PC-3 (cell line): ENCODE data around the gene POLR2J. TPM values are rescaled to one million over a fixed set of nuclear protein-coding genes. Genes with fewer than 3 reads are reported as not detected.

Experiments used
- ATAC-seq: fragments of 200-7000 bp; cut with Tn5 transposase; 2 replicates; pipeline ENCODE4 v1.9.1; 2020; ENCODE audit warnings: mild to moderate bottlenecking, moderate library complexity
- BruUV-seq: library from RNA; stranded (reverse); fragments of 400-500 nt; replicated peaks from 2 replicates; lab custom pipeline; 2021; lab: Mats Ljungman, UMichigan
- CTCF ChIA-PET: fragments of 300-600 bp; sonication (Branson Sonifier 250); formaldehyde crosslinking; loops from one replicate; lab custom pipeline; 2022; ENCODE audit warnings: antibody characterized with exemption; lab: Charles Lee
- POLR2A ChIA-PET: fragments of 300-600 bp; sonication (Branson Sonifier 250); formaldehyde crosslinking; loops from one replicate; lab custom pipeline; 2022; ENCODE audit warnings: antibody characterized with exemption; ENCODE audit not compliant: unreplicated experiment; lab: Charles Lee
- DNase-seq: peaks from one replicate; pipeline ENCODE4 v3.0.0-alpha.2; 2015
- H2AFZ ChIP-seq: fragments of 300-600 bp; sonication (generic); 2 replicates; pipeline ENCODE4 v1.6.0; 2016; ENCODE audit warnings: antibody characterized with exemption, low read length
- H3F3A ChIP-seq: fragments of 300-600 bp; sonication (generic); one replicate; pipeline ENCODE4 v1.6.0; 2017; ENCODE audit warnings: antibody characterized with exemption, low read length, control low read depth, mild to moderate bottlenecking; ENCODE audit not compliant: unreplicated experiment
- H3K27ac ChIP-seq: fragments of 300-600 bp; sonication (generic); 2 replicates; pipeline ENCODE4 v1.5.1; 2016; ENCODE audit warnings: mild to moderate bottlenecking, low read length
- H3K27me3 ChIP-seq: fragments of 300-600 bp; sonication (generic); 2 replicates; pipeline ENCODE4 v1.6.1; 2016; ENCODE audit warnings: low read length, mixed read lengths
- H3K36me3 ChIP-seq: fragments of 300-600 bp; sonication (generic); 2 replicates; pipeline ENCODE4 v1.6.1; 2016; ENCODE audit warnings: low read depth, mixed run types, low read length, mixed read lengths
- H3K4me1 ChIP-seq: fragments of 300-600 bp; sonication (generic); 2 replicates; pipeline ENCODE4 v1.5.1; 2016; ENCODE audit warnings: low read length; ENCODE audit not compliant: insufficient read depth
- H3K4me2 ChIP-seq: fragments of 300-600 bp; sonication (generic); 2 replicates; pipeline ENCODE4 v1.6.0; 2016; ENCODE audit warnings: low read length
- H3K4me3 ChIP-seq: fragments of 300-600 bp; sonication (generic); 2 replicates; pipeline ENCODE4 v1.5.1; 2016; ENCODE audit warnings: mild to moderate bottlenecking, low read length, mixed read lengths
- H3K79me2 ChIP-seq: fragments of 300-600 bp; sonication (generic); 2 replicates; pipeline ENCODE4 v1.6.1; 2017; ENCODE audit warnings: low read length, mixed read lengths
- H3K9ac ChIP-seq: fragments of 300-600 bp; sonication (generic); 2 replicates; pipeline ENCODE4 v1.6.0; 2016; ENCODE audit warnings: mild to moderate bottlenecking, low read length
- H3K9me2 ChIP-seq: fragments of 300-600 bp; sonication (generic); replicated peaks from 2 replicates; pipeline ENCODE4 v1.6.1; 2016; ENCODE audit warnings: mixed run types, low read length, mixed read lengths
- H3K9me3 ChIP-seq: fragments of 300-600 bp; sonication (generic); 2 replicates; pipeline ENCODE4 v1.6.1; 2016; ENCODE audit warnings: low read length, mixed read lengths
- H4K20me1 ChIP-seq: fragments of 300-600 bp; sonication (generic); 2 replicates; pipeline ENCODE4 v1.6.1; 2016; ENCODE audit warnings: low read length, mixed read lengths
- CTCF ChIP-seq: fragments of 300-600 bp; sonication (generic); conservative IDR thresholded peaks from 2 replicates; pipeline ENCODE4 v1.5.1; 2017; ENCODE audit warnings: antibody characterized with exemption, low read depth, mild to moderate bottlenecking, low read length
- EZH2 ChIP-seq: fragments of 300-600 bp; sonication (generic); IDR thresholded peaks from one replicate; pipeline ENCODE4 v1.6.1; 2017; ENCODE audit warnings: antibody characterized with exemption, mild to moderate bottlenecking, low read length; ENCODE audit not compliant: unreplicated experiment
- EZH2phosphoT487 ChIP-seq: fragments of 300-600 bp; sonication (generic); IDR thresholded peaks from 2 replicates; pipeline ENCODE4 v1.6.1; 2018; ENCODE audit warnings: mild to moderate bottlenecking, antibody characterized with exemption, low read length, borderline replicate concordance
- intact Hi-C: fragments of 100-400 bp; cut with micrococcal nuclease; formaldehyde crosslinking; loops from 2 replicates; pipeline ENCODE4 v1.9.0; 2023
- total RNA-seq: library from RNA; depleted of rRNA; stranded (reverse); fragments of >200 nt; gene quantifications from 2 replicates; pipeline ENCODE4 v1.2.3, GENCODE V29; 2014

The POLR2J gene
- total RNA-seq, 1 experiment from 2014 or later = 101 TPM

GRCh38 chr7:102429141-102429899, 49.4 kb downstream of the POLR2J start:
- Histone ChIP-seq H3K9me3 (no peaks in the 10 kb centered on the region), H3K4me3 (no peak overlapping the region), H3K4me2 (no peak overlapping the region), H3K36me3 (no peaks in the 10 kb centered on the region), H3K27ac (no peak overlapping the region), H3K9me2 (no peaks in the 10 kb centered on the region), H3F3A (peaks cover 6% of the 10 kb centered on the region), H4K20me1 (no peaks in the 10 kb centered on the region), H3K9ac (no peak overlapping the region), H3K79me2 (no peaks in the 10 kb centered on the region), H3K4me1 (peaks cover 15% of the 10 kb centered on the region), H2AFZ (no peak overlapping the region), H3K27me3 (no peaks in the 10 kb centered on the region)
- no peak for TF ChIP-seq CTCF
- no peak for TF ChIP-seq EZH2
- TF ChIP-seq EZH2phosphoT487 = no peak
- ChIA-PET POLR2A (no interaction called here), CTCF (no interaction called here)
- DNase-seq = no peak
- BruUV-seq = no TSS peak
- intact Hi-C loops = no loop called here
- no peak for ATAC-seq

- intact Hi-C loops = no loop called here
- Histone ChIP-seq H3K9me2 (no peaks in the 10 kb centered on the region), H3K4me2 (no peak overlapping the region), H3K9ac (no peak overlapping the region), H3K27ac (no peak overlapping the region), H2AFZ (no peak overlapping the region), H3K79me2 (no peaks in the 10 kb centered on the region), H3K36me3 (no peaks in the 10 kb centered on the region), H3F3A (peaks cover 6% of the 10 kb centered on the region), H4K20me1 (no peaks in the 10 kb centered on the region), H3K9me3 (no peaks in the 10 kb centered on the region), H3K4me1 (peaks cover 8% of the 10 kb centered on the region), H3K27me3 (no peaks in the 10 kb centered on the region), H3K4me3 (no peak overlapping the region)
- DNase-seq (no peak), ATAC-seq (no peak)
- no TSS peak for BruUV-seq
- ChIA-PET POLR2A (no interaction called here), CTCF (no interaction called here)
- no peak for TF ChIP-seq CTCF
- TF ChIP-seq EZH2phosphoT487 = no peak
- TF ChIP-seq EZH2 = no peak
Observed at GRCh38 chr7:102427019-102427405, 51.7 kb downstream of the POLR2J start.

GRCh38 chr7:102426268-102427018, 52.3 kb downstream of the POLR2J start:
- H3K27ac ChIP-seq = no peak overlapping the region
- peaks cover 2% of the 10 kb centered on the region for H3K4me1 ChIP-seq
- CTCF ChIA-PET = no interaction called here
- no peaks in the 10 kb centered on the region for H4K20me1 ChIP-seq
- H3K4me2 ChIP-seq = no peak overlapping the region
- H3K79me2 ChIP-seq = no peaks in the 10 kb centered on the region
- no peaks in the 10 kb centered on the region for H3K9me3 ChIP-seq
- intact Hi-C loops = no loop called here
- DNase-seq (no peak), ATAC-seq (no peak)
- no peak overlapping the region for H2AFZ ChIP-seq
- no TSS peak for BruUV-seq
- no peaks in the 10 kb centered on the region for H3K27me3 ChIP-seq
- peaks cover 1% of the 10 kb centered on the region for H3F3A ChIP-seq
- no peaks in the 10 kb centered on the region for H3K9me2 ChIP-seq
- no peak overlapping the region for H3K9ac ChIP-seq
- H3K36me3 ChIP-seq = no peaks in the 10 kb centered on the region
- POLR2A ChIA-PET = no interaction called here
- H3K4me3 ChIP-seq = no peak overlapping the region
- TF ChIP-seq EZH2phosphoT487 (no peak), CTCF (no peak), EZH2 (no peak)
